ENCODE data around the gene TMEM131L. TPM values are rescaled to one million over a fixed set of nuclear protein-coding genes. Genes with fewer than 3 reads are reported as not detected.

TMEM131L gene
- total RNA-seq, 1 donor from 2014 or later = 29.8 TPM

DNA sequence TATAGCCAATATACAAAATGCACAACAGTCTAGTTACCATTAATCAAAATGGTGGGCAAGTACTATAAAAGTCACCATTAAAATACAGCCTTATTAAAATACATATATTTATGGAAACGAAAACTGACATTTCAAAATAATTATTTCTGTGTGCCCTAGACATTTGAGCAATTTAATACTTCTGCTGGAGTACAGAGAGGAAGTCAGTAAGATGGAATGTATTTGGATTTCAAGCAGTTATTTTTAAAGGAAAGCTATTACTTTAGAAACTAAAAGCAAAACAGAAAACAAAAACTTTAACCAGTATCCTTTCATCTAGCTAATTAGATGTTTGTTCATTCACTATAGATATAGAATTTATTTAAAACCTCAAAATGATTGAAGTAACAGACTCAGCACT is 180.1 kb downstream of the TMEM131L start:
- Mint-ChIP-seq H3K9me3 (ENCODE audit: unreplicated experiment) (no peaks in the 10 kb centered on the region), H3K27ac (ENCODE audit: unreplicated experiment) (no peak overlapping the region), H3K36me3 (ENCODE audit: low read depth, unreplicated experiment) (peaks cover 3% of the 10 kb centered on the region), H3K4me1 (ENCODE audit: unreplicated experiment) (peaks cover 11% of the 10 kb centered on the region), H3K4me3 (ENCODE audit: unreplicated experiment) (no peak overlapping the region), H3K27me3 (ENCODE audit: unreplicated experiment) (peaks cover 3% of the 10 kb centered on the region)
- TF ChIP-seq, protein P1, sequence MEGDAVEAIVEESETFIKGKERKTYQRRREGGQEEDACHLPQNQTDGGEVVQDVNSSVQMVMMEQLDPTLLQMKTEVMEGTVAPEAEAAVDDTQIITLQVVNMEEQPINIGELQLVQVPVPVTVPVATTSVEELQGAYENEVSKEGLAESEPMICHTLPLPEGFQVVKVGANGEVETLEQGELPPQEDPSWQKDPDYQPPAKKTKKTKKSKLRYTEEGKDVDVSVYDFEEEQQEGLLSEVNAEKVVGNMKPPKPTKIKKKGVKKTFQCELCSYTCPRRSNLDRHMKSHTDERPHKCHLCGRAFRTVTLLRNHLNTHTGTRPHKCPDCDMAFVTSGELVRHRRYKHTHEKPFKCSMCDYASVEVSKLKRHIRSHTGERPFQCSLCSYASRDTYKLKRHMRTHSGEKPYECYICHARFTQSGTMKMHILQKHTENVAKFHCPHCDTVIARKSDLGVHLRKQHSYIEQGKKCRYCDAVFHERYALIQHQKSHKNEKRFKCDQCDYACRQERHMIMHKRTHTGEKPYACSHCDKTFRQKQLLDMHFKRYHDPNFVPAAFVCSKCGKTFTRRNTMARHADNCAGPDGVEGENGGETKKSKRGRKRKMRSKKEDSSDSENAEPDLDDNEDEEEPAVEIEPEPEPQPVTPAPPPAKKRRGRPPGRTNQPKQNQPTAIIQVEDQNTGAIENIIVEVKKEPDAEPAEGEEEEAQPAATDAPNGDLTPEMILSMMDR (IDR thresholded peaks at IDR 0.05; ENCODE audit: unreplicated experiment) = no peak
- no peak for DNase-seq (ENCODE audit: low spot score)

- H3K4me3 Mint-ChIP-seq (ENCODE audit: unreplicated experiment) = no peak overlapping the region
- peak overlapping the region; percentile 61 for H3K27ac Mint-ChIP-seq (ENCODE audit: unreplicated experiment)
- H3K36me3 Mint-ChIP-seq (ENCODE audit: low read depth, unreplicated experiment) = peaks cover 3% of the 10 kb centered on the region
- DNase-seq (ENCODE audit: low spot score) = no peak
- peaks cover 17% of the 10 kb centered on the region for H3K4me1 Mint-ChIP-seq (ENCODE audit: unreplicated experiment)
- peaks cover 5% of the 10 kb centered on the region for H3K27me3 Mint-ChIP-seq (ENCODE audit: unreplicated experiment)
- TF ChIP-seq, protein P1 (IDR thresholded peaks at IDR 0.05; ENCODE audit: unreplicated experiment) = no peak
- no peaks in the 10 kb centered on the region for H3K9me3 Mint-ChIP-seq (ENCODE audit: unreplicated experiment)
Measured at GRCh38 chr4:153646978-153647377, 180.8 kb downstream of the TMEM131L start.

DNA sequence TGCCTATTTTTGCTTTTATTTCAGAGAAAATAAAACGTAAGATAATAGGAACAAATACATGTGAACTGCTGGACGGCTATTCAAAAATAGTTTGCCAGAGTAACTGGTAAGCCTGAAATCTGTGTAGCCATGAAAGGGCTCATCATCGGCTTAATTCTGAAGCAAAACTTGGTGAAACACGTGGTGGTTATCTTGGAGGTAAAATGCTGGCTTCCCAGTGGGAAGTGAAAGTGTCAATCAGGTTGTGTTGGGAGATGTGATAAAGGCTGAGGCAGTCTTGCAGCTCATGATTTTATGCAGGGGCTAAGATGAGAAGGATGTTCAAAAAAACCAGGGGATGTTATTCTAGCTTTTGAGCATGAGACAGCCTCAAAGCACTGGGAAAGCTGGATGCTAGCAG is 181.8 kb downstream of the TMEM131L start:
- H3K27me3 Mint-ChIP-seq (ENCODE audit: unreplicated experiment) = peaks cover 4% of the 10 kb centered on the region
- H3K36me3 Mint-ChIP-seq (ENCODE audit: low read depth, unreplicated experiment) = peaks cover 3% of the 10 kb centered on the region
- no peak for DNase-seq (ENCODE audit: low spot score)
- no peak overlapping the region for H3K27ac Mint-ChIP-seq (ENCODE audit: unreplicated experiment)
- TF ChIP-seq, protein P1 (IDR thresholded peaks at IDR 0.05; ENCODE audit: unreplicated experiment) = no peak
- peaks cover 21% of the 10 kb centered on the region for H3K4me1 Mint-ChIP-seq (ENCODE audit: unreplicated experiment)
- no peaks in the 10 kb centered on the region for H3K9me3 Mint-ChIP-seq (ENCODE audit: unreplicated experiment)
- H3K4me3 Mint-ChIP-seq (ENCODE audit: unreplicated experiment) = no peak overlapping the region

- Mint-ChIP-seq H3K27ac (ENCODE audit: unreplicated experiment) (no peak overlapping the region), H3K4me1 (ENCODE audit: unreplicated experiment) (peaks cover 21% of the 10 kb centered on the region), H3K36me3 (ENCODE audit: low read depth, unreplicated experiment) (peaks cover 3% of the 10 kb centered on the region), H3K4me3 (ENCODE audit: unreplicated experiment) (no peak overlapping the region), H3K27me3 (ENCODE audit: unreplicated experiment) (peaks cover 4% of the 10 kb centered on the region), H3K9me3 (ENCODE audit: unreplicated experiment) (no peaks in the 10 kb centered on the region)
- DNase-seq (ENCODE audit: low spot score) = no peak
- TF ChIP-seq, protein P1 (IDR thresholded peaks at IDR 0.05; ENCODE audit: unreplicated experiment) = no peak
Measured at GRCh38 chr4:153649572-153649991, 183.4 kb downstream of the TMEM131L start.

- DNase-seq (ENCODE audit: low spot score) = no peak
- Mint-ChIP-seq H3K27ac (ENCODE audit: unreplicated experiment) (peak overlapping the region; percentile 80), H3K4me1 (ENCODE audit: unreplicated experiment) (peaks cover 21% of the 10 kb centered on the region), H3K9me3 (ENCODE audit: unreplicated experiment) (no peaks in the 10 kb centered on the region), H3K36me3 (ENCODE audit: low read depth, unreplicated experiment) (no peaks in the 10 kb centered on the region), H3K4me3 (ENCODE audit: unreplicated experiment) (peak overlapping the region; percentile 17), H3K27me3 (ENCODE audit: unreplicated experiment) (peaks cover 4% of the 10 kb centered on the region)
- TF ChIP-seq, protein P1 (IDR thresholded peaks at IDR 0.05; ENCODE audit: unreplicated experiment) = no peak
Measured at GRCh38 chr4:153651116-153651515, 185.0 kb downstream of the TMEM131L start.

All from endothelial cell (in vitro differentiated cells).